ENCODE results near the gene MYBPH. TPM values are rescaled to one million over a fixed set of nuclear protein-coding genes. Genes with fewer than 3 reads are reported as not detected.

MYBPH gene
- total RNA-seq, 1 donor from 2014 or later = not detected

- Mint-ChIP-seq H3K4me1 (no peaks in the 10 kb centered on the region), H3K4me3 (no peak overlapping the region), H3K9me3 (no peaks in the 10 kb centered on the region), H3K36me3 (ENCODE audit: low read depth) (no peaks in the 10 kb centered on the region), H3K27ac (no peak overlapping the region), H3K27me3 (peaks cover 16% of the 10 kb centered on the region)
- DNase-seq = no peak
- intact Hi-C loops (cut with micrococcal nuclease) = no loop called here
Measured at GRCh38 chr1:203158960-203159665, 16.5 kb downstream of the MYBPH start.

DNA sequence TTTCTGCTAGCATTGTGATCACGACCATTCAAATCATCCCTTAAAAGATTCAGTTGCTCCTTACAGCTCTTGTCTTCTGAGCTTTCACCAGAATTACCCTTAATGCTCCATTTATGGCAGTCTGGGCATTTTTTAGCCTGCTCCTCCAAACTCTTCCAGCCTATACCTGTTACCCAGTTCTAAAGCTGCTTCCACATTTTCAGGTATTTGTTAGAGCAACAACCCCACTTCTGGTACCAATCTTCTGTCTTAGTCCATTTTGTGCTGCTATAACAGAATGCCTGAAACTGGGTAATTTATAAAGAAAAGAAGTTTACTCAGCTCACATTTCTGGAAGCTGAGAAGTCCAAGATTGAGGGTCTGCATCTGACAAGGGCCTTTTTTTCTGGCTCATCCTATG, 17.2 kb downstream of the MYBPH start:
- H3K27ac Mint-ChIP-seq = no peak overlapping the region
- intact Hi-C loops (cut with micrococcal nuclease) = no loop called here
- no peaks in the 10 kb centered on the region for H3K36me3 Mint-ChIP-seq (ENCODE audit: low read depth)
- H3K4me3 Mint-ChIP-seq = no peak overlapping the region
- H3K9me3 Mint-ChIP-seq = no peaks in the 10 kb centered on the region
- H3K27me3 Mint-ChIP-seq = peaks cover 15% of the 10 kb centered on the region
- no peak for DNase-seq
- H3K4me1 Mint-ChIP-seq = no peaks in the 10 kb centered on the region

DNA sequence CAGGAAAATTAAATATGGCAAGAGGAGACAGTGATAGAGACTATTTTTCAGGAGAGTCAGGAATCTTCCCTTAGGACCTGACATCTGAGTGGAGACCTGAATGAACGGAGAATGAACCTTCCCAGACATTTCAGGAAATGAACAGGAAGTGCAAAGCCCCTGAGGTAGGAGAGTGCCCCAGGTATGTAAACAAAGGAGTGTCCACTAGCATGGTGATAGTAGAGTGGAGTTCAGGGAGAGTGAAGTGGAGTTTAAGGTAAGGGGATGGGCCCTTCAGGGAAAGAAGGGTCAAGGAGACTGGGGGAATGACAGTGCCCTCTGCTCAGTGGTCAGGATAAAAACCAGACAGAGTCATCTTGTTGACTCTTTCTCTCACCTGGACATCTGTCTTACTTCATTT, 19.3 kb downstream of the MYBPH start:
- H3K4me3 Mint-ChIP-seq = no peak overlapping the region
- H3K36me3 Mint-ChIP-seq (ENCODE audit: low read depth) = no peaks in the 10 kb centered on the region
- intact Hi-C loops (cut with micrococcal nuclease) = no loop called here
- no peaks in the 10 kb centered on the region for H3K9me3 Mint-ChIP-seq
- no peak for DNase-seq
- no peaks in the 10 kb centered on the region for H3K4me1 Mint-ChIP-seq
- no peak overlapping the region for H3K27ac Mint-ChIP-seq
- H3K27me3 Mint-ChIP-seq = peaks cover 11% of the 10 kb centered on the region

DNA sequence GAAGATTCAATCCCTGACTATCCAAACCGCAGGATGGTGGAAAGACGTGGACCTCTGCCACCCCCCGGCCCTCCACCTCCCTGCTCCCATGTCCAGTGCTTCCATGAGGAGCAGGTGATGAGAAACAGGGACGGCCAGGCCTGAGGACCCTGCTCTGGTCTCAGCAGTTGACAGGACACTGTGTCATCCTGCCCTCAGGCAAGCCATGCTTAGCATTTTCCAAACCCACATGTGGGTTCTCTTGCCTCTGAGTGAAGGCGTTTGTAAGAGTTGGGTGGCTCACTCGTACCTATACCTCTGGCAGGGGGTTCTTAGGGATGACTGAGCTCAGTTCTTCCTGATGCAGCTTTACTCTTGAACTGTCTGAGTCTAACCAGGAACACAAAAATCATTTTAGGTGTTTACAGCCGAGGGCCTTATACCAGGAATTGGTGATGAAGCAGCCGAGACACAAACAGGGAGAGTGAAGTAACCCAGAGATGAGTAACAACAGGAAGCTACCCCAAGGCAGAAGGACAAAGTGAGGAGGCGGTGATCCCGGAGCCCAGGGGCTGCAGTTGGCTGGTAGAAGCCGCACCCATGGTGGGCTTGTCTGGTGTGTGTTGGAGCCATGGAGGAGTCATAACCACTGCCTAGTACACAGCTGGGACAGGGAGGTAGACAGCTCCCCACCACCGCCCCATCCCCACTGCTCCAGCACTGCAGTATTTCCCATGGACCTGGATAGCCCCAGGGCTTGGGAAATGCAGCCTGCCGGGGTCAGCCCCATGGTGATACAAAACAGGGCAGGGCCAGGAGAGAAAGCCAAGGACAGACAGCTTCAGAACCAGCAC, 21.4 kb downstream of the MYBPH start:
- intact Hi-C loops (cut with micrococcal nuclease) = no loop called here
- H3K4me3 Mint-ChIP-seq = no peak overlapping the region
- peaks cover 8% of the 10 kb centered on the region for H3K27me3 Mint-ChIP-seq

GRCh38 chr1:203153051-203153988, 22.3 kb downstream of the MYBPH start:
- Mint-ChIP-seq H3K27me3 (peaks cover 7% of the 10 kb centered on the region), H3K36me3 (ENCODE audit: low read depth) (no peaks in the 10 kb centered on the region), H3K9me3 (no peaks in the 10 kb centered on the region), H3K4me3 (no peak overlapping the region), H3K4me1 (no peaks in the 10 kb centered on the region), H3K27ac (no peak overlapping the region)
- intact Hi-C loops (cut with micrococcal nuclease) = no loop called here
- DNase-seq = no peak

More for the DNA sequence above, 21.4 kb downstream of the MYBPH start:
- H3K36me3 Mint-ChIP-seq (ENCODE audit: low read depth) = no peaks in the 10 kb centered on the region
- no peaks in the 10 kb centered on the region for H3K9me3 Mint-ChIP-seq
- H3K27ac Mint-ChIP-seq = no peak overlapping the region
- no peaks in the 10 kb centered on the region for H3K4me1 Mint-ChIP-seq
- no peak for DNase-seq

GRCh38 chr1:203152158-203153034, 23.2 kb downstream of the MYBPH start:
- intact Hi-C loops (cut with micrococcal nuclease) = no loop called here
- no peaks in the 10 kb centered on the region for H3K36me3 Mint-ChIP-seq (ENCODE audit: low read depth)
- no peak for DNase-seq
- H3K4me3 Mint-ChIP-seq = no peak overlapping the region
- no peaks in the 10 kb centered on the region for H3K9me3 Mint-ChIP-seq
- H3K27me3 Mint-ChIP-seq = peaks cover 3% of the 10 kb centered on the region
- H3K4me1 Mint-ChIP-seq = no peaks in the 10 kb centered on the region
- H3K27ac Mint-ChIP-seq = no peak overlapping the region

DNA sequence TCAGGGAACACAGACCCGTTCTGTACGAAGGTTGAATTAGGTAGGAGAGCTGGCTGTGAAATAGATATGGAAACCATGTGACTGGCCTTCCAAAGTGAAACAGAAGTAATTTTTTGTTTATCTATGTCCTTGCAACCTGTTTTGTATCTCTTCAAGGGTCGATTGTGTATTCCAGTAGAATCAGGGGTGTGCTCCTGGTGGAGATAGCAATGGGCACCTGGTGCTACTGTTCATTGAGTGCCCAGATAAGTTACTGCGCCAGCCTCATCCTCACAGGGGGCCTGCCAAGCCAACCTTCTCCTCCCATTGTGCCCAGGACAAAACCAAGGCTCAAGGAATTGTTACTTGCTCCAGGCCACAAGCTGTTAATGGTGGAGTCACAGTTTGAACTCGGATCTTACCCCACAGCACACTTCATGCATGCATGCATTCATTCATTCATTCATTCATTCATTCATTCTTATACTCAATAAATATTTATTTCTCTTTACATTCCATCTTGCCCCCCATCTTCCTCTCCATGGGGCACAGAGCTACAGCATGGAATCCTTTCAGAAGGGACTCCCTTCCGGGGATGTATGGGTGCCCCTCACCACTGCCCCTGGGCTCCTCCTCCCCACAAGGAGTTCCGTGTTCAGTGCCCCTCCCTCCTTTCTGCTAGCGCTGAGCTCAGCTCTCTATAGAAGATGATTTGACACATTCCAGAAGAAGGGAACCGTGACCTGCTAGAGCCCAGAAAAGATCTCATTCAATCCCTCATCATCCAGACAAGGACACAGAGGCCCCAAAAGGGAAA, 24.1 kb downstream of the MYBPH start:
- Mint-ChIP-seq H3K27ac (no peak overlapping the region), H3K4me1 (no peaks in the 10 kb centered on the region), H3K27me3 (peaks cover 3% of the 10 kb centered on the region), H3K9me3 (no peaks in the 10 kb centered on the region), H3K4me3 (no peak overlapping the region), H3K36me3 (ENCODE audit: low read depth) (no peaks in the 10 kb centered on the region)
- DNase-seq = no peak
- intact Hi-C loops (cut with micrococcal nuclease) = no loop called here

DNA sequence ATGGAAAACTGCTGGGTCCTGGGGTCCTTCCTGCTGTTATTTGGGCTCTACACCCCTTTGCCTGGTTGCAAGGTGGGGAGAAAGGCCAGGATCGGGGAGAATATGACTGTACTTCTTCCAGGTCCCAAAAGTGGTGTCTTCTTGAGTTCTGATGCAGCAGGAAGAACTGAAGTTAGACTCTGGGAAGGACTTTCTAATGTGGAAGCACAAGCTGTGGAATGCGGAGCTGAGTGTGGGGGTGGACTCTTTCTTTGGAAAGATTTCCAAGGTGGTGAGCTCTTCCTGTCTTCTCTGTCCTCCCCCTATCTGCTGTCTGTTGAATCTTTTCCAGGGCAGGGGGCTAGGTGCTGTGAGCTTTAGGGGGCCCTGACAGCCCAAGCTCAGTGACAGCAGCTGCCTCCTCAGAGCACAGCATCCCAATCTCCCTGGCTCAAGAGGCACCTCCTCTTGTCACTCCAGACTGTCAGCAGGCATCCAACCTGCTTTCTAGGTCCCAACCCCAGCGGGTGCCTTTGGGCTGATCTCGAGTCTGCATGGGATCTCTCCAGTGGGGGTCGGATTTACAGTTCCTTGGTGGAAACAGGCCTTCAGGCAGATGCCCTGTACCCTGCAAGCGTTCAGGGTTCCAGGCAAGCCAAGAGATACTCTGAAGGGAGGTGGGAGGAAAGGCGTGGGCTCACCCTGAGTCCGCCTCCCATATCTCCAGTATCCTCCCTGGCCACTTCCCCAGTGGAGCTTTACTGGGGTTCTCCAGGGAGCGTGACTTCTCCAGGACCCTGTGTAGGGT, 24.9 kb downstream of the MYBPH start:
- peaks cover 2% of the 10 kb centered on the region for H3K27me3 Mint-ChIP-seq
- H3K36me3 Mint-ChIP-seq (ENCODE audit: low read depth) = no peaks in the 10 kb centered on the region
- H3K4me1 Mint-ChIP-seq = no peaks in the 10 kb centered on the region
- intact Hi-C loops (cut with micrococcal nuclease) = no loop called here
- no peak overlapping the region for H3K4me3 Mint-ChIP-seq
- H3K27ac Mint-ChIP-seq = no peak overlapping the region
- DNase-seq = no peak
- no peaks in the 10 kb centered on the region for H3K9me3 Mint-ChIP-seq

- H3K9me3 Mint-ChIP-seq = no peaks in the 10 kb centered on the region
- DNase-seq = no peak
- peaks cover 2% of the 10 kb centered on the region for H3K27me3 Mint-ChIP-seq
- no peak overlapping the region for H3K4me3 Mint-ChIP-seq
- H3K27ac Mint-ChIP-seq = no peak overlapping the region
- no peaks in the 10 kb centered on the region for H3K36me3 Mint-ChIP-seq (ENCODE audit: low read depth)
- intact Hi-C loops (cut with micrococcal nuclease) = no loop called here
- H3K4me1 Mint-ChIP-seq = no peaks in the 10 kb centered on the region
Measured at GRCh38 chr1:203149188-203149840, 26.3 kb downstream of the MYBPH start.

DNA sequence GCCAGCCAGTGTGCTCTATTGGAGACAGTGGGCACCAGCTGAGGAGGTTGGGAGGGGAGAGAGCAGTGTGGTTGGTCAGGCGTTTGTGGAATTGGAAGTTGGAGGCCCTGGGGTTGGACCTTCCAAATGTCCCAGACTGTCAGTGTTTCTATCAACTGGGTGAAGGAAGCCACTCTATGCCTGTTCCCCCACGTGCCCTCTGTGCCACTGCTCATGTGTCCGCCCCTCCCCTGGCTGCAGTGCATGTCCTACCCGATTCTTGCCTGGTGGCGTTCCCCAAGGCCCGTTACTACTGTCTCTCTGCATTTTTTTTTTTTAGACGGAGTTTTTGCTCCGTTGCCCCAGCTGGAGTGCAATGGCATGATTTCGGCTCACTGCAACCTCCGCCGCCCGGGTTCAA, 27.0 kb downstream of the MYBPH start:
- peaks cover 2% of the 10 kb centered on the region for H3K27me3 Mint-ChIP-seq
- H3K4me3 Mint-ChIP-seq = no peak overlapping the region
- no peak overlapping the region for H3K27ac Mint-ChIP-seq
- no peaks in the 10 kb centered on the region for H3K36me3 Mint-ChIP-seq (ENCODE audit: low read depth)
- DNase-seq = no peak
- H3K4me1 Mint-ChIP-seq = no peaks in the 10 kb centered on the region
- intact Hi-C loops (cut with micrococcal nuclease) = no loop called here
- H3K9me3 Mint-ChIP-seq = no peaks in the 10 kb centered on the region

GRCh38 chr1:203148127-203148526, 27.5 kb downstream of the MYBPH start:
- intact Hi-C loops (cut with micrococcal nuclease) = no loop called here
- H3K27me3 Mint-ChIP-seq = peaks cover 2% of the 10 kb centered on the region
- no peaks in the 10 kb centered on the region for H3K9me3 Mint-ChIP-seq
- H3K36me3 Mint-ChIP-seq (ENCODE audit: low read depth) = no peaks in the 10 kb centered on the region
- DNase-seq = no peak
- H3K27ac Mint-ChIP-seq = no peak overlapping the region
- no peaks in the 10 kb centered on the region for H3K4me1 Mint-ChIP-seq
- H3K4me3 Mint-ChIP-seq = no peak overlapping the region

GRCh38 chr1:203147376-203147775, 28.2 kb downstream of the MYBPH start:
- intact Hi-C loops (cut with micrococcal nuclease) = no loop called here
- Mint-ChIP-seq H3K36me3 (ENCODE audit: low read depth) (no peaks in the 10 kb centered on the region), H3K9me3 (no peaks in the 10 kb centered on the region), H3K27me3 (peaks cover 2% of the 10 kb centered on the region), H3K27ac (no peak overlapping the region), H3K4me3 (no peak overlapping the region), H3K4me1 (no peaks in the 10 kb centered on the region)
- DNase-seq = no peak

All from activated CD4-positive, alpha-beta T cell treated with anti-CD3 and anti-CD28 coated beads, Interleukin-2, amount 10 ng/mL, durations not matched to agents 24 days and 14 days (primary cell).